NOMO-1 (cell line): ENCODE results near the gene SIGLEC8.
"Not testable (repeated sequence)": the region's sequence is repeated elsewhere in the genome, so short reads cannot be mapped to it uniquely, and the experiment has no call there.

ENCODE experiments used
- DNase-seq, 2 experiments: peaks; one replicate each; lab custom pipeline; 2025; ENCODE audit not compliant: unreplicated experiment in 2 of 2; lab: John Stamatoyannopoulos, UW

Gene SIGLEC8

DNA sequence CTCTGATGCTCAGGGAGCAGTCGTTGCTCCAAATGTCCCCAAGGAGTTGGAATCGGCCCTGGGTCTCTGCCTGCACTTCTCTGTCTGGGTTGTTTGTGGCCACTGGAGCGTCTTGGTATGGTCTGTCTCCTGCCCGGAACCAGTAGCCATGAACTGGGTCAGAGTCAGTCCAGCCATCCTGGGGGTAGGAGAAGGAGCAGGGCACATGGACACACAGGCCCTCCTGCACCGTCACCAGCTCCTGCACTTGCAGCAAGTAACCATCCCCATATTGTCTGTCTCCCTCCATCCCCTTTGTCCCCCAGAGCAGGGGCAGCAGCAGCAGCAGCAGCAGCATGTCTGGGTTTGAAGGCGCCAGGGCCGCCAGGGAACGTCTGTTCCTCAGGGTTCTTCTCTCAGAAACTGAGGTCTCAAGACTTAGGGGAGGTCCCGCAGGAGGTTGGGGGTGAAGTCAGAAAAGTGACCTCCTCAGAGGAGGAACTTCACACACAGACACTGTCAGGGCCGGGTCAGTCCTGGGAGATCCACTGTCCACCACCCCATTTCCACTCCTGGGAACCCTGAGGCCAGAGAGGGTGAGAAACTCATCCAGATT lies at the start of gene SIGLEC8:
TSS of gene SIGLEC8 (minus strand) at position 404 of the 595 bp plus-strand sequence. CDS start at position 337, 67 bp downstream.
- DNase-seq = no peak

DNA sequence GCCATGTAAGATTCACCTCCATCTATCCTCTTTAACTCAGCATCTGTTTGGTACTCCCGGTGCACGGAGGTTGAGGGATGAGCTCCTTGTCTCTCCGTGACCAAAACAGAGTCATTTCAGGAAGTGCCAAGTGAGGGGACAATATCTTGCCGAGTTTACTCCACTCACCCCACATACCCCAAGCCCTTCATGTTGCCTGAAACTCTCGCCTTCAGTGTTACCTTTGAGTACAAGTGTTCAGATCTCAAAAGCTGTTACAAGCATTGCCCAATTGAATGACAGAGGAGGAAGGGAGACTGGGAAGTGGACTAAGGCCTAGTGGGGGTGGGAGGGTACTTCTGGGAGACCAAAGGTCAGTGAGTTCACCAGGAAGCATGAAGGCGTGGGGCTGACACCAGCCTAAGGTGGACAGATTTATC lies 49.4 kb upstream of the SIGLEC8 start:
- DNase-seq = peak; percentile 22 to 43

DNA sequence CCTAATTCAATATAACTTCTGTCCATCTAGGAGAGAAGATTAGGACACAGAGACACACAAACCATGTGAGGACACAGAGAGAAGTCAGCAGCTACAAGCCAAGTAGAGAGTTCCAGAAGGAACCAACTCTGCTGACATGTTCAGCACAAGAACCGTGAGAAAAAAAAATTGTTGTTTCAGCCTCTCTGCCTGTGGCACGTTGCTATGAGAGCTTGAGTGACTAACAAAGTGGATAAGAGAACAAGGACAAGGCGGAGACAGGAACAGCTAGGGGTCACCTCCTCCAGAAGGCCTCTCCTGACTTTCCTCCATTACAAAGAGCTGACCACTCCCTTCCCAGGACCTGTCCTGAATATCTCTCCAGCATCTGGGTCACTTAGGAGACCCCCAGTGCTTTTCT lies 48.9 kb upstream of the SIGLEC8 start:
- no peak for DNase-seq

DNA sequence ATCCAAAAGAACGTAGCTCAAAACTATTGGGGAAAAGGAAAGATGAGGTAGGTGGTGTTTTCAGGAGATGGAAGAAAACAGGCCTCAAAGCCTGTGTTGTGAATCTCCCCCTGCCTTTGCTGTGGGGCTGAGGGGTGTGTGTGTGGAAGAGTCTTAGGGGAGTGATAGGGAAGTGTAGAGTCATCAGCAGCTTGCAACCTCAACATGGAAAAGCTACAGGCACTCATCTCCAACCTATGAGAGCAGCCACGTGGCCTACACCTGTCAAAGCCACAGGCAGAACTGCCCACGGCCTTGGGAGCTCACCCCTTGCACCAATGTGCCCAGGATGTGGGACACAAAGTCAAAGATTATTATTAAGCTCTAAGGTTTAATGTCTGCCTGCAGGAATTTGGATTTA lies 47.6 kb upstream of the SIGLEC8 start:
- no peak for DNase-seq

DNA sequence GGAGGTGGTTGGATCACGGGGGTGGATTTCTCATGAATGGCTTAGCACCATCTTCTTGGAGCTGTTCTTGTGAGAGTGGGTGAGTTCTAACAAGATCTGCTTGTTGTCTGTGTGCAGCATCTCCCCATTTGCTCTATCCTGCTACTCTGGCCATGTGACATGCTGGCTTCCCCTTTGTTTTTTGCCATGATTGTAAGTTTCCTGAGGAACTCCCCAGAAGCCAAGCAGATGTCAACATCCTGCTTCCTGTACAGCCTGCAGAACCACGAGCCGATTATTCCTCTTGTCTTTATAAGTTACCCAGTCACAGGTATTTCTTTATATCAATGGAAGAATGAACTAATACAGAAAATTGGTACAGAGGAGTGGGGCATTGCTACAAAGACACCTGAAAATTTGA lies 45.6 kb upstream of the SIGLEC8 start:
- no peak for DNase-seq

DNA sequence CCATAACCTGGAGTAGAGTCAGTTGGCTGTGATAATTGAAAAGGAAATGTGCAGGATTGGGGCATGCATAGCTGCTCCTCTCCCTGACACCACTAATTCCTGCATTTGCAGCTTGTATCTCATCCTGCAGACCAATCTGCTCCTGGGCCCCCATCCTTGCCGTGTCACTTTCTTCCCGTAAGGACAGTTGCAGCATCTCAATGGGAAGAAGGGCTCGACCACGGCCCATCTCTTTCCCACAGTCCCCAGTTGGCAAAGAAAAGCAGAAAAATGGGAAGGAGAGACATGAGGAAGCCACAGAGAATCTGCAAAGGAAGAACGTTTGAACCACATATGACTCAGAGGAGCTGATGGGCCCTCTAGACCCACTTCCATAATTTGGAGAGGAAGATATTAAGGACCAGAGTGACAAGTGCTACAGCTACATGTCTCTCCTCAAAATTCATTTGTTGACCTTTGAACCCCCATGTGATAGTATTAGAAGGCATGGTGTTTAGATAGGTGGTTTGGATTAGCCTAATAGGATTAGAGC lies 45.1 kb upstream of the SIGLEC8 start:
- DNase-seq = peak in 1 of 2 experiments; percentile 69

DNA sequence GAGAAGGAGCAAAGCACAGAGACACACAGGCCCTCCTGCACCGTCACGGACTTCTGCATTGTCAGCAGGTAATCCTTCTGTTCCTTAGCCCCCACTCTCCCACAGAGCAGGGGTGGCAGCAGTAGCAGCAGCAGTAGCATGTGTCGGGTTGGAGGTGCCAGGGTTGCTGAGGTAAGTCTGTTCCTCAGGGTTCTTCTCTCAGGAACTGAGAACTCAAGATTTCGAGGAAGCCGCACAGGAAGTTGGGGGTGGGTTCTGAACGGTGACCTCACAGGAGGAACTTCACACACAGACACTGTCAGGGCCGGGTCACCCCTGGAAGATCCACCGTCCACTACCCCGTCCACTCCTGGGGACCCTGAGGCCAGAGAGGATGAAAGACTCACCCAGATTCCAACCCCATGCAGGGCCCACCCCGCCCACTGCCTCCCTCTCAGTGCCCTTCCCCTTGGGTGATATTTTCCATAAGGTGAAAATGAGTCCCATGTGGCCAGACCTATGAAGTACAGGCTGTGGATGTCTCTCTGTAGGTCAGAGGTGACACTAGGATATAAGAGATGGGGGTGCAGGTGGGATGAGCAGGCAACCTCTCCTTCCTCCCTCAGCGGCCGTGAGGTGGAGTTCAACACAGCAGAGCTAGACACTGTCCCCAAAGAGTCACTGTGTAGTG lies 43.5 kb upstream of the SIGLEC8 start, which contains the start of gene SIGLEC12:
TSS of gene SIGLEC12 (minus strand) at position 207 of the 670 bp plus-strand sequence. CDS start at position 140, 67 bp downstream.
- DNase-seq = peak; percentile 47 to 73

DNA sequence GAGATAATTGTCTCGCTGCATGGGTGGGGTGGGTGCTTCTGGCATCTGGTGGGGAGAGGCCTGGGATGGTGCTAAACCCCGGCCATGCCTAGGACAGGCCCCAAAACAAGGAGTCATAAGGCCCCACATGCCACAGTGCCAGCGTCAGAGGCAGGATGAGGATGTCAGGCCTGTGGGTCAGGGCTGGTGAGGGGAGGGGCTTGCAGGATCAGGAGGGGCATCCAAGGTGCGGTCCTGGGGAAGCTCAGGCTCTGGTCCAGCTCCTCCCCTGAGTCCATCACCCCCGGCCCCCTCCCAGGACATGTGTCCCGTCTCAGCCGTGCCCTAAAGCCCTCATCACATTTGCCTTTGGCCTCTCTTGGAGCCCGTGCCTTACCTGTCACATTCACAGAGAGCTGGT lies 42.7 kb upstream of the SIGLEC8 start:
- DNase-seq = not testable (repeated sequence)

DNA sequence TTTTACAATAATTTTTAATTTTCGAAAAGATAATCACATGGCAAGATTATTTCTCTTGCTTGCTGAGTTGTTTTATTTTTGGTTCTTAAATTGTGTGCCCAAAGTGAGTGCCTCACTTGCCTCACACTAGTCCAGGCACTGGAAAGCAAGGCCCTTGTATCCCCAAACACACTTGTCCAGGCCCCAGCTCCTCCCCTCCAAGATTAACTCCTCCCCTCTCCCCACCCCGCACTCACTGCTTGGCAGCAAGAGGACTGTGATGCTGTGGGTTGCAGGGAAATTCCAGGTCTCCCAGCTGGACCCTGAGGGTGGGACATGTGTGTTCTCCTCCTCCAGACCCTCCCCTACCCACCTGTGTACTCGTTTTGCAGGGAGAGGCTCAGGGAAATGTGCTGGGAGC lies 39.4 kb upstream of the SIGLEC8 start:
- DNase-seq = no peak

DNA sequence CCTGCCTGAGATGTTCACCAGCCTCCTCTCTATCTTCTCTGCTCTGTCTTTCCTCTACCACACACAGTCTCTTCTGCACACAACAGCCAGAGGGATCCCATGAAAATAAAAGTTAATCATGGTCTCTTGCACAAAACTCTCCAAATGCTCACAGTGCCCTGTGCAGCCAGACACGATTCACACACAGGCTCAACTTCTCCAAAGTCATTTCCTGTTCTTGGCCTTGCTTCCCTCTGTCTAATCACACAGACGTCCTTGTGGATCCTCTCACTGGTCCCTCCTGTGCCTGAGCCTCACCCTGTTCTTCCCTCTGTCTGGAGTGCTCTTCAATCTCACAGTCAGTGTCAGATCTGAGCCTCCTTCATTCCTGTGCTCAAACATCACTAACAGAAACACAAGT lies 35.5 kb upstream of the SIGLEC8 start:
- peak in 1 of 2 experiments; percentile 23 for DNase-seq

DNA sequence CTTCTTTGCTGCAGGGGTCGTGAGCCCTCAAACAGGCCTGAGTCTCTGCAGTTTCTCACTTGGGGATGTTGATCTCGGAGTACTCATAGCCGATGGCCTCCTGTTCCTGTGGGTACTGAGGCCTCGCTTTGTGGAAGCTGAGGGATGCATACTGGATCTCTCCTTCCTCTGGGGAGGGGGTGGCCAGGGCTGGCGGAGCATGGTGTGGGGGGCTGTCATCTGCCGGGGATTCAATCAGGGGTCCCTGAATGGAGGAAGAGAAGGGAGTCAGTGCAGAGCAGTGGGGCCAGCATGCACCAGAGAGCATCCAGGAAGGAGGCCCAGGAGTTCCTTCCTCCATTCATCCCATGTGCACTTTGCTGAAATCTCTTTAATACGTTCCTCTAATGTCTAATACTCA lies 33.3 kb upstream of the SIGLEC8 start:
- DNase-seq = no peak

DNA sequence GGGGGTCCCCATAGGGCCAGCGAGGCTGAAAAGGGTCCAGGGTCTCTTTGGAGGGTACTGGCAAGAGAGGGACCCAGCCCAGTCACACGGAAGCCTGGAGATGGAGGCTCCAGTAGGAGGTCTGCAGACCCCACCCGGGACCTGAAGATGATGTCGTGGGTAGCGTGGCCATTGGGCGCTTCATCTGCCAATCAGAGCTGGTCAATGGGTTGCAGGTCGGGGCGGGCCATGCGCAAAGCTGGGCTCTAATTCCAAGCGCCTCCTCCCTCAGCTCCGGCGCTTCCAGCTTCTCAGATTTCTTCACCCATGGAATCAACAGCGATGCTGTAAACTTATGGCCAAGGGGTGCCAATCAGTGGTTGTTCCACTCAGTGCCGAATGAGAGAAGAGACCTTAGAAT lies 32.4 kb upstream of the SIGLEC8 start:
- no peak for DNase-seq

DNA sequence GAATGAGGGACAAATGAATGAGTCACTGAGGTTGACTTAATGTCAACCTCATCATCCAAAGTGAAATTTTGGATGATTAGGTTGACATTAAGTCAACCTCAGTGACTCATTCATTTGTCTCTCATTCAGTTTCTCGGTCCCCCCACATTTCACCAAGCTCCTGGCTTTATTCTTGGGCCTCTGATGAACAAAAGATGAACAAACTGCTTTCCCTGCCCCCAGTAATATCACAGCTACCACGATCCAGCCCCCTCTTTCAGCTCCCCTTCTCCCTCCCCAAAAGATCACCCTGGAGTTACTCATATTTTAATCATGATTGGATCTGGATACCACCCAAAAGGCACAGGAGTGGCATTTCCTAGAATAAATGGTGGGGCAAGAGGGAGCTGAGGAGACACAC lies 30.9 kb upstream of the SIGLEC8 start:
- DNase-seq = no peak

DNA sequence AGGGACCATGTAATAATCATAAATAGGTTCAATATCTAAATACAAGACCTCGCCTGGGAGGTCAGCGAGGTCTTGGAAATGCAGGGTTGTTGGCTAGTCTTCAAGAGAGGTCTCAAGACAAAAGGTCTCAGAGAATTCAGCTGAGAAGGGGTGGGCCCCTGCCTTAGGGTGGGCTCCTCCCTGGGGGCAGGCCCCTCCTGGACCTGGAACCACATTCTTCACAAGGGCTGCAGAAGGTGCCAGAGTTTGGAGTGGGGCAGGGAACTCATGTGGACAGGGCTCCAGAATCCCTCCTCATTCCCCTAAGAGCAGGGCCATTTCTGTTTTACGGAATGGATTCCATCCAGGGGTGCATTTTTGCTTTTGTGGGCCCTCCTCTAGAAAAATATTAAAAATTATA lies 30.2 kb upstream of the SIGLEC8 start:
- no peak for DNase-seq

DNA sequence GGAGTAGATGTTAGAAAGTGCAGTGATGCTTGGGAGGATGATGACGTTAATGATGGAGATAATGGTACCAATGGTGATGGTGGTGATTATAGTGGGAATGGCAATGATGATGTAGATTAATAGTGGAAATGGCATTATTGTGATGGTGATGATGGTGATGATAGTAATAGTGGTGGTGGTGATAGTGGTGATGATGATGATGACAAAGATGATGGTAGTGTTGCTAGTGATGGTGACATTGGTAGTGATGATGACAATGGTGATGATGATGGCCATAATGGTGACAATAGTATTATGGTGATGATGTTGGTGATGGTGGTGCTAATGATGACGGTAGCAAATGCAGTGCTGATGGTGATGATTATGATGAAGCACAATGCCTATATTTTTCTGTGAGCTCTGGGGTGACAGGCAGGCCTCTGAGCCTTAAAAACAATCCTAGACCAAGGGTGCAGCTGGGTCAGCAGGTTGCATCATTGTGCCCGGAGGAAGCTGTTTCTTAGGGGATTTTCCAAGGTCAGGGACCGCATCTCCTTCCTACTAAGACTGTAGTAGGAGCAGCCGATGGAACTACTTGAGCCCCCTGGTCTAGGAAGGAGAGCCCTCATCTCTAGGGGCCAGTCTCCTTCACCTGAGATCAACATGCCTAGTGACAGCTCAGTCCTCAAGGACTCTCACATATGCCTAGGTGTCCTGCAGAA lies 27.9 kb upstream of the SIGLEC8 start:
- DNase-seq = no peak

DNA sequence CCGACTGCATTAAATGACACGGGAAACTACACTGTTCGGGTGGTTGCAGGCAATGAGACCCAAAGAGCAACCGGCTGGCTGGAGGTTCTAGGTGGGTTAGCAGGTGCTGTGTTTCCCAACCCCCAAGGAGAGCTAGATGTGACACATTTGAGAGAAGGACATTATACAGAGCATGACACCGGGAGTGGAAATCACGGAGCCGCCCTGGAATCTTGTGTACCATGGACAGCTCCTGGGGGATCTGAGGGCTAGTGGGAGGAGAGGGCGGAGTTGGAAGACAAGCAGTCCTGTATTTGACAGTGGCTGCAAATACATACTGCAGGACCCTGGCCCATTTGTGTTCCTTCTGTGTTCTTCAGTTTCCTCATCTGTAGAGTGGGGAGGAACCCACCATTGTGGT lies 22.3 kb upstream of the SIGLEC8 start:
- DNase-seq = peak in 1 of 2 experiments; percentile 7

DNA sequence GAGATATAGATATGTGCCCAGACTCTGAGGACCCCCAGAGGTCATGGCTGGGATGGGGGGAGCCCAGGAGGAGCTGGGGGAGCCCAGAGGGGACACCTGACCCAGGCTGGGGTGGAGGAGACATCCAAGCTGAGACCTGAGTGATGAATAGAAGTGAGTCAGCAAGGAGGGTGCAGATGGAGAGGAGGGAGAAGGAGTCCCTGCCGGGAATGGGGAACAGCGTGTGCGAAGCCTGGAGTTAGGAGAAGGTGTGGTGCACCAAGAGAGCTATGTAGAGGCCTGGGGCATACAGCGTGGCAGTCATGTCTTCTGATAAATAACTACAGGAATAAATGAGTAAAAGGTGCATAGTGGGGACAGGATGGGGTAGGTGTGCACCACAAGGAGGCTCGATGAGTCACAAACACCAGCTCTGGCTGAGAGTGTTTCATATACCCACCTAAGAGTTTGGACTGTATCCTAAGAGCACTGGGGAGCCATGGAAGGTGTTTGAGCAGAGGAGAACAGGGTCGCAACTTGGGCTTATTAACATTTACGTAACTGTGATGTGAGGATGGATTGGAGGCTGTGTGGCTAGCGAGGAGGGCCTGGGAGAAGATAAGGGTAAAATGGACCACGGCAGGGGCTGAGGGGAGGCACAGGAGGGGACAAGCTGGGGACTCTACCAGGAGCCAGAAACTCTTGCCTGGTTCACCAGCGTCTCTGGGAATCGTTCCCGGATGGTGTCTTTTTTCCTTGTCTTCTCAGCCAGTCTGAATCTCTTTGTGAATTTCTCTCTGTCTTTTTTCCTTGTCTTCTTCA lies 21.5 kb upstream of the SIGLEC8 start:
- DNase-seq = no peak

DNA sequence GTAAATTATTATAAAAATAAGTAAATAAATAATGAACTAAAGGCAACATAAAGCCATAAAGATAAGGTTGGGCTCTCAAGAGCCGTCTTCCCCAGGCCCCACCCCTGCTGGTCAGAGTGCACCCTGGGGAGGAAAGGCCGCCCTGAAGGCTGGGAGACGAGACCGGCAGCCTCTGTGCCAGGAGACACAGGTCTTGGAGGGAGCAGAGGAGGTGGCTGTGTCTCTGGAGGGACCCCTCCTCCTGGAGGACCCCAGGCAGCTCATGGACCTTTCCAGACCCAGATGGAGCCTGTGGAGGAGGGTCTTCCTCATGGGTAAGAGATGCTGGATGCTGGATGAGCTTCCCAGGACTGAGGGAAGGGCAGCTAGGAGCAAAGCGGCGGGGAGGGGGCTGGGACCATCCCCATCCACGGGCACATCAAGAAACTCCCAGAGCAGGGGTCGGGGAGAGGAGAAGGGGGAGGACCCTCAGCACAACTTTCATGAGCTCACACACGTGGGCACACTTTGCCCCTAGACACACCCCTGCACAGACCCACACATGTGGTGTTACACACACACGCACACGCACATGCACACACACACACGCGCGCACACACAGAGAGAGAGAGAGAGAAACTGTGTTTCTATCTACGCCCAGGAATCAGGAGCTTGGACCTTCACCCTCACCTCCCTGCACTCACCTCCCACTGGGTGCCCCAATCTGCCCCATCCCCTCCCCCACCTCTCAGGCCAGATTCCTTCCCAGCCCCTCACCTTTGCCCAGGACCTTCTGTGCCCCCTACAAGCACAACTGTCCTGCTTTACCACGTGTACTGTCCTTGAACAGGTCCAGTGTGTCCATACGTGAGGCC lies 20.4 kb upstream of the SIGLEC8 start, which contains the start of gene CEACAM18:
TSS of gene CEACAM18 (plus strand) at position 159 of the 854 bp plus-strand sequence.
- DNase-seq = no peak

DNA sequence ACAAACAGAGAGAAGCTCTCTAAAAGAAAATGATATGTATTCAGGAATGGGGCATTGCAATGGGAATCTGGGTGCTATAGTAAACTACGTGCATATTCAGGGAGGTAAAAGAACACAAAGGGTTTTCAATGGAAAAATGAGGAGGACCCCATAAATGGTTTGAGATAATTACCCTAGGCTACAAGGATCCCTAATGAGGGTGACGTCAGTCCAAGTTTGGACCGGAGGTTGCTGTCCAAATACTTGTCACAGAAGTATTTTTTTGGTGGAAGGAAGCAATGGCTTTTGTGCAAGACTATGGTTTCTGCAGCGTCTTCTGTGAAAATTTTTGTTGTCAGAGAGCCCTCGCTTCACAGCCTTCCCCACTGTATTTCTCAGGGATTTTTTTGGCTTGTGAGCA lies 19.1 kb upstream of the SIGLEC8 start:
- DNase-seq = no peak

DNA sequence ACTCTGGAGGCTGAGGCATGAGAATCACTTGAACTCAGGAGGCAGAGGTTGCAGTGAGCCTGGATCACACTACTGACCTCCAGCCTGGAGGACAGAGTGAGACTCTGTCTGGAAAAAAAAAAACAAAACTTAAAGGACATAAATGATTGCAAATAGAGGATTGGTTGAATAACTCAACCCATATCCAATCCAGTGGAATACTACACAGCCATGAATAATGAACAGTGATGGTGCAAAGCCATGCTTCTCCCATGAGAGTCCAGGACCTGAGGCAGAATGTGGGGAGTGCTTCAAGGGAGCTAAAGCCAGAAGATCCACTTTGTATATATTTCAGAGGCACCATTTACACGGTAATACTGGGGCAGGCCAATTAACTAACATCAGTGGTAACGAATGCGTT lies 17.9 kb upstream of the SIGLEC8 start:
- no peak for DNase-seq
